ENCODE measurements around the gene PRPF6. TPM values are rescaled to one million over a fixed set of nuclear protein-coding genes. Genes with fewer than 3 reads are reported as not detected.
A peak's percentile ranks its signal among the peaks of the same experiment; 100 is the strongest.

PRPF6 gene
- total and polyA plus RNA-seq, 2 of the 13 experiments (the other 11 are each of a cell fraction or from before 2014, with no cell fraction given): 63.7 to 101 TPM

DNA sequence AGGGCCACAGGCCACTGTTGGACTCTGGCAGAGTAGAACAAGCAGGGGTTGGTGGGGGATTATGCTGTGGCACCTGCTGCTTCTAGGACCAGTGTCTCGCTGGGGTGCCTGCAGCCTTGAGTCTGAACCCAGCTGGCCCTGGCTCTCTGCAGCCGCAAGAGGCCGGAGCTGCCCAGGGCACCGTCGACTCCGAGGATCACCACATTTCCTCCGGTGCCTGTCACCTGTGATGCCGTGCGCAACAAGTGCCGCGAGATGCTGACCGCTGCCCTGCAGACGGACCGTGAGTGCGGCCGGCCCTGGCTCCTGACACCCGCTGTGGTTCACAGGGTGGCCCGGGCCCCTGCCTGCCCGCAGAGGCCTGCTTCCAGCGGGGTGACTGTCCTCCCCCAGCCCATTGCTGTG is 88.3 kb downstream of the PRPF6 start (continued):
- no peak for TF ChIP-seq ZXDC (CRISPR knock-in tag; IDR thresholded peaks at IDR 0.05)
- no peak for TF ChIP-seq ASH2L (IDR thresholded peaks at IDR 0.05; ENCODE audit: insufficient read length, low read depth, low read length)
- TF ChIP-seq FUBP1 (CRISPR knock-in tag; IDR thresholded peaks at IDR 0.05; ENCODE audit: borderline replicate concordance): no peak
- TF ChIP-seq CERS6 (CRISPR knock-in tag; IDR thresholded peaks at IDR 0.05): peak; percentile 67; the same call in 1 of the 2 replicates
- no peak for TF ChIP-seq ZNF747 (CRISPR knock-in tag; IDR thresholded peaks at IDR 0.05; ENCODE audit: borderline replicate concordance)
- TF ChIP-seq ZNF572 (CRISPR knock-in tag; IDR thresholded peaks at IDR 0.05): 0 out of 2 replicates have a peak, but pooled peaks have one; percentile 2
- TF ChIP-seq ZNF839 (CRISPR knock-in tag; IDR thresholded peaks at IDR 0.05; ENCODE audit: borderline replicate concordance): no peak
- 0 out of 2 replicates have a peak, but pooled peaks have one; percentile 5 for TF ChIP-seq ZNF674 (CRISPR knock-in tag; IDR thresholded peaks at IDR 0.05; ENCODE audit: low read depth)
- TF ChIP-seq MEIS1 (CRISPR knock-in tag; IDR thresholded peaks at IDR 0.05; ENCODE audit: borderline replicate concordance): no peak
- no peak for TF ChIP-seq MEIS2 (CRISPR knock-in tag; IDR thresholded peaks at IDR 0.05)
- TF ChIP-seq, protein P1, sequence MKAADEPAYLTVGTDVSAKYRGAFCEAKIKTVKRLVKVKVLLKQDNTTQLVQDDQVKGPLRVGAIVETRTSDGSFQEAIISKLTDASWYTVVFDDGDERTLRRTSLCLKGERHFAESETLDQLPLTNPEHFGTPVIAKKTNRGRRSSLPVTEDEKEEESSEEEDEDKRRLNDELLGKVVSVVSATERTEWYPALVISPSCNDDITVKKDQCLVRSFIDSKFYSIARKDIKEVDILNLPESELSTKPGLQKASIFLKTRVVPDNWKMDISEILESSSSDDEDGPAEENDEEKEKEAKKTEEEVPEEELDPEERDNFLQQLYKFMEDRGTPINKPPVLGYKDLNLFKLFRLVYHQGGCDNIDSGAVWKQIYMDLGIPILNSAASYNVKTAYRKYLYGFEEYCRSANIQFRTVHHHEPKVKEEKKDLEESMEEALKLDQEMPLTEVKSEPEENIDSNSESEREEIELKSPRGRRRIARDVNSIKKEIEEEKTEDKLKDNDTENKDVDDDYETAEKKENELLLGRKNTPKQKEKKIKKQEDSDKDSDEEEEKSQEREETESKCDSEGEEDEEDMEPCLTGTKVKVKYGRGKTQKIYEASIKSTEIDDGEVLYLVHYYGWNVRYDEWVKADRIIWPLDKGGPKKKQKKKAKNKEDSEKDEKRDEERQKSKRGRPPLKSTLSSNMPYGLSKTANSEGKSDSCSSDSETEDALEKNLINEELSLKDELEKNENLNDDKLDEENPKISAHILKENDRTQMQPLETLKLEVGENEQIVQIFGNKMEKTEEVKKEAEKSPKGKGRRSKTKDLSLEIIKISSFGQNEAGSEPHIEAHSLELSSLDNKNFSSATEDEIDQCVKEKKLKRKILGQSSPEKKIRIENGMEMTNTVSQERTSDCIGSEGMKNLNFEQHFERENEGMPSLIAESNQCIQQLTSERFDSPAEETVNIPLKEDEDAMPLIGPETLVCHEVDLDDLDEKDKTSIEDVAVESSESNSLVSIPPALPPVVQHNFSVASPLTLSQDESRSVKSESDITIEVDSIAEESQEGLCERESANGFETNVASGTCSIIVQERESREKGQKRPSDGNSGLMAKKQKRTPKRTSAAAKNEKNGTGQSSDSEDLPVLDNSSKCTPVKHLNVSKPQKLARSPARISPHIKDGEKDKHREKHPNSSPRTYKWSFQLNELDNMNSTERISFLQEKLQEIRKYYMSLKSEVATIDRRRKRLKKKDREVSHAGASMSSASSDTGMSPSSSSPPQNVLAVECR (CRISPR knock-in tag; IDR thresholded peaks at IDR 0.05; ENCODE audit: borderline replicate concordance): 0 out of 2 replicates have a peak, but pooled peaks have one; percentile 16
- TF ChIP-seq BCL3 (CRISPR knock-in tag; IDR thresholded peaks at IDR 0.05): peak; percentile 15; the same call in 1 of the 2 replicates
- TF ChIP-seq ZNF761 (CRISPR knock-in tag; conservative IDR thresholded peaks at IDR 0.05): no peak
- TF ChIP-seq, protein P2, sequence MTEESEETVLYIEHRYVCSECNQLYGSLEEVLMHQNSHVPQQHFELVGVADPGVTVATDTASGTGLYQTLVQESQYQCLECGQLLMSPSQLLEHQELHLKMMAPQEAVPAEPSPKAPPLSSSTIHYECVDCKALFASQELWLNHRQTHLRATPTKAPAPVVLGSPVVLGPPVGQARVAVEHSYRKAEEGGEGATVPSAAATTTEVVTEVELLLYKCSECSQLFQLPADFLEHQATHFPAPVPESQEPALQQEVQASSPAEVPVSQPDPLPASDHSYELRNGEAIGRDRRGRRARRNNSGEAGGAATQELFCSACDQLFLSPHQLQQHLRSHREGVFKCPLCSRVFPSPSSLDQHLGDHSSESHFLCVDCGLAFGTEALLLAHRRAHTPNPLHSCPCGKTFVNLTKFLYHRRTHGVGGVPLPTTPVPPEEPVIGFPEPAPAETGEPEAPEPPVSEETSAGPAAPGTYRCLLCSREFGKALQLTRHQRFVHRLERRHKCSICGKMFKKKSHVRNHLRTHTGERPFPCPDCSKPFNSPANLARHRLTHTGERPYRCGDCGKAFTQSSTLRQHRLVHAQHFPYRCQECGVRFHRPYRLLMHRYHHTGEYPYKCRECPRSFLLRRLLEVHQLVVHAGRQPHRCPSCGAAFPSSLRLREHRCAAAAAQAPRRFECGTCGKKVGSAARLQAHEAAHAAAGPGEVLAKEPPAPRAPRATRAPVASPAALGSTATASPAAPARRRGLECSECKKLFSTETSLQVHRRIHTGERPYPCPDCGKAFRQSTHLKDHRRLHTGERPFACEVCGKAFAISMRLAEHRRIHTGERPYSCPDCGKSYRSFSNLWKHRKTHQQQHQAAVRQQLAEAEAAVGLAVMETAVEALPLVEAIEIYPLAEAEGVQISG (CRISPR knock-in tag; IDR thresholded peaks at IDR 0.05): 0 out of 2 replicates have a peak, but pooled peaks have one; percentile 3

All from HepG2 (cell line).